ENCODE data around the gene NUP160. TPM values are rescaled to one million over a fixed set of nuclear protein-coding genes. Genes with fewer than 3 reads are reported as not detected.
"Not testable (repeated sequence)": the region's sequence is repeated elsewhere in the genome, so short reads cannot be mapped to it uniquely, and the experiment has no call there.

Gene NUP160
- total RNA-seq, 1 experiment from 2014 or later, result 172 TPM

- no peak for TF ChIP-seq CTCF (conservative IDR thresholded peaks at IDR 0.05; ENCODE audit: low read depth, low read length)
- no peak for TF ChIP-seq EZH2 (IDR thresholded peaks at IDR 0.05; ENCODE audit: borderline replicate concordance, low read depth, low read length, poor library complexity, severe bottlenecking)
- no peak for DNase-seq (ENCODE audit: low spot score)
- Histone ChIP-seq H3K27me3 (replicated peaks; ENCODE audit: insufficient read depth, low read depth, low read length, poor library complexity) (no peaks in the 10 kb centered on the region), H3K27ac (ENCODE audit: low read depth, low read length, poor library complexity, severe bottlenecking) (no peak overlapping the region), H3K4me3 (ENCODE audit: low read depth, low read length, poor library complexity, severe bottlenecking) (no peak overlapping the region), H3K9me3 (ENCODE audit: low read depth, low read length, poor library complexity, severe bottlenecking) (no peaks in the 10 kb centered on the region), H3K4me1 (ENCODE audit: insufficient read depth, low read length, poor library complexity, severe bottlenecking) (no peaks in the 10 kb centered on the region), H3K36me3 (ENCODE audit: insufficient read depth, low read length, poor library complexity, severe bottlenecking) (peaks cover 94% of the 10 kb centered on the region)
- intact Hi-C loops (cut with micrococcal nuclease; ENCODE audit: unreplicated experiment), result no loop called here
- ChIA-PET POLR2A (ENCODE audit: low non-redundant PET) (no interaction called here), CTCF (interaction anchor here (0.7 kb wide), 1 partner anchor 386 kb away, joined by 3 read pairs; no protein-coding TSS in a partner anchor)
- BruUV-seq (replicated peaks), result no TSS peak
Measured at GRCh38 chr11:47756208-47756607, 91.9 kb downstream of the NUP160 start.

GRCh38 chr11:47750725-47751124 lies 97.4 kb downstream of the NUP160 start:
- H3K9me3 ChIP-seq (ENCODE audit: low read depth, low read length, poor library complexity, severe bottlenecking), result no peaks in the 10 kb centered on the region
- H3K27ac ChIP-seq (ENCODE audit: low read depth, low read length, poor library complexity, severe bottlenecking), result no peak overlapping the region
- no peaks in the 10 kb centered on the region for H3K27me3 ChIP-seq (replicated peaks; ENCODE audit: insufficient read depth, low read depth, low read length, poor library complexity)
- peaks cover 96% of the 10 kb centered on the region for H3K36me3 ChIP-seq (ENCODE audit: insufficient read depth, low read length, poor library complexity, severe bottlenecking)
- intact Hi-C loops (cut with micrococcal nuclease; ENCODE audit: unreplicated experiment), result no loop called here
- no peaks in the 10 kb centered on the region for H3K4me1 ChIP-seq (ENCODE audit: insufficient read depth, low read length, poor library complexity, severe bottlenecking)
- POLR2A ChIA-PET (ENCODE audit: low non-redundant PET), result interaction anchor here (0.7 kb wide), 1 partner anchor 932 kb away, joined by 29 read pairs; no protein-coding TSS in a partner anchor
- no TSS peak for BruUV-seq (replicated peaks)
- TF ChIP-seq CTCF (conservative IDR thresholded peaks at IDR 0.05; ENCODE audit: low read depth, low read length) (no peak), EZH2 (IDR thresholded peaks at IDR 0.05; ENCODE audit: borderline replicate concordance, low read depth, low read length, poor library complexity, severe bottlenecking) (no peak)
- no peak for DNase-seq (ENCODE audit: low spot score)
- CTCF ChIA-PET, result no interaction called here
- H3K4me3 ChIP-seq (ENCODE audit: low read depth, low read length, poor library complexity, severe bottlenecking), result no peak overlapping the region

GRCh38 chr11:47742494-47742893 lies 105.7 kb downstream of the NUP160 start:
- intact Hi-C loops (cut with micrococcal nuclease; ENCODE audit: unreplicated experiment); H3K9me3 ChIP-seq (ENCODE audit: low read depth, low read length, poor library complexity, severe bottlenecking); H3K27ac ChIP-seq (ENCODE audit: low read depth, low read length, poor library complexity, severe bottlenecking); DNase-seq (ENCODE audit: low spot score); H3K27me3 ChIP-seq (replicated peaks; ENCODE audit: insufficient read depth, low read depth, low read length, poor library complexity); H3K4me1 ChIP-seq (ENCODE audit: insufficient read depth, low read length, poor library complexity, severe bottlenecking); CTCF ChIA-PET; BruUV-seq (replicated peaks); H3K4me3 ChIP-seq (ENCODE audit: low read depth, low read length, poor library complexity, severe bottlenecking): not testable (repeated sequence)
- H3K36me3 ChIP-seq (ENCODE audit: insufficient read depth, low read length, poor library complexity, severe bottlenecking), result peaks cover 99% of the 10 kb centered on the region
- POLR2A ChIA-PET (ENCODE audit: low non-redundant PET), result interaction anchor here (0.7 kb wide), 1 partner anchor 86 kb away, joined by 7 read pairs; no protein-coding TSS in a partner anchor

GRCh38 chr11:47737817-47738216 lies 110.3 kb downstream of the NUP160 start:
- H3K9me3 ChIP-seq (ENCODE audit: low read depth, low read length, poor library complexity, severe bottlenecking); BruUV-seq (replicated peaks); H3K27me3 ChIP-seq (replicated peaks; ENCODE audit: insufficient read depth, low read depth, low read length, poor library complexity); H3K27ac ChIP-seq (ENCODE audit: low read depth, low read length, poor library complexity, severe bottlenecking); CTCF ChIA-PET; DNase-seq (ENCODE audit: low spot score); H3K4me3 ChIP-seq (ENCODE audit: low read depth, low read length, poor library complexity, severe bottlenecking); H3K4me1 ChIP-seq (ENCODE audit: insufficient read depth, low read length, poor library complexity, severe bottlenecking): not testable (repeated sequence)
- POLR2A ChIA-PET (ENCODE audit: low non-redundant PET), result interaction anchor here (0.7 kb wide), 1 partner anchor 87 kb away, joined by 4 read pairs; no protein-coding TSS in a partner anchor
- intact Hi-C loops (cut with micrococcal nuclease; ENCODE audit: unreplicated experiment), result loop anchor here (2.0 to 10.0 kb wide), 2 partner anchors 21 to 953 kb away; no protein-coding TSS in a partner anchor
- peaks cover 98% of the 10 kb centered on the region for H3K36me3 ChIP-seq (ENCODE audit: insufficient read depth, low read length, poor library complexity, severe bottlenecking)
